Central memory CD4-positive, alpha-beta T cell (primary cell): ENCODE measurements around the gene ADAMTS16.

ENCODE experiments used
- DNase-seq: peaks from one replicate; pipeline ENCODE4 v3.0.0; 2022

Gene ADAMTS16

GRCh38 chr5:5189051-5189430 is 48.9 kb downstream of the ADAMTS16 start:
- no peak for DNase-seq

- no peak for DNase-seq
Observed at GRCh38 chr5:5191906-5192305, 51.8 kb downstream of the ADAMTS16 start.

GRCh38 chr5:5192681-5193080 is 52.6 kb downstream of the ADAMTS16 start:
- no peak for DNase-seq

GRCh38 chr5:5195128-5195918 is 55.2 kb downstream of the ADAMTS16 start:
- DNase-seq = no peak

GRCh38 chr5:5198135-5198534 is 58.0 kb downstream of the ADAMTS16 start:
- no peak for DNase-seq

GRCh38 chr5:5198815-5199214 is 58.7 kb downstream of the ADAMTS16 start:
- DNase-seq = no peak

GRCh38 chr5:5199495-5199894 is 59.4 kb downstream of the ADAMTS16 start:
- no peak for DNase-seq

GRCh38 chr5:5200133-5200532 is 60.0 kb downstream of the ADAMTS16 start:
- DNase-seq = no peak

- no peak for DNase-seq
Observed at GRCh38 chr5:5202321-5202720, 62.2 kb downstream of the ADAMTS16 start.

- no peak for DNase-seq
Observed at GRCh38 chr5:5203451-5203850, 63.3 kb downstream of the ADAMTS16 start.

GRCh38 chr5:5207828-5208227 is 67.7 kb downstream of the ADAMTS16 start:
- DNase-seq = no peak

GRCh38 chr5:5209089-5209488 is 69.0 kb downstream of the ADAMTS16 start:
- DNase-seq = no peak

- DNase-seq = no peak
Observed at GRCh38 chr5:5209510-5210286, 69.6 kb downstream of the ADAMTS16 start.

- no peak for DNase-seq
Observed at GRCh38 chr5:5217371-5217770, 77.2 kb downstream of the ADAMTS16 start.

- no peak for DNase-seq
Observed at GRCh38 chr5:5218396-5218795, 78.3 kb downstream of the ADAMTS16 start.

- DNase-seq = no peak
Observed at GRCh38 chr5:5219541-5219940, 79.4 kb downstream of the ADAMTS16 start.

GRCh38 chr5:5220901-5221631 is 80.9 kb downstream of the ADAMTS16 start:
- no peak for DNase-seq

- no peak for DNase-seq
Observed at GRCh38 chr5:5221724-5222123, 81.6 kb downstream of the ADAMTS16 start.

- DNase-seq = no peak
Observed at GRCh38 chr5:5231576-5231975, 91.4 kb downstream of the ADAMTS16 start.

GRCh38 chr5:5234912-5235311 is 94.8 kb downstream of the ADAMTS16 start:
- no peak for DNase-seq

GRCh38 chr5:5235685-5236084 is 95.6 kb downstream of the ADAMTS16 start:
- DNase-seq = no peak

GRCh38 chr5:5239191-5239590 is 99.1 kb downstream of the ADAMTS16 start:
- no peak for DNase-seq

- DNase-seq = no peak
Observed at GRCh38 chr5:5240234-5240633, 100.1 kb downstream of the ADAMTS16 start.

GRCh38 chr5:5242056-5242455 is 101.9 kb downstream of the ADAMTS16 start:
- DNase-seq = no peak
